SK-N-SH (cell line): ENCODE measurements around the gene SLC44A5. TPM values are rescaled to one million over a fixed set of nuclear protein-coding genes. Genes with fewer than 3 reads are reported as not detected.
"Not testable (repeated sequence)": the region's sequence is repeated elsewhere in the genome, so short reads cannot be mapped to it uniquely, and the experiment has no call there.

Experiments used
- CTCF ChIA-PET: fragments of 300-600, 350-600 bp; formaldehyde crosslinking; extraction: SDS; loops from one replicate; lab custom pipeline; 2021; lab: Yijun Ruan, JAX
- POLR2A ChIA-PET: fragments of 350-600 bp; sonication (Branson Sonifier 250); formaldehyde crosslinking; extraction: SDS; loops from one replicate; lab custom pipeline; 2020; ENCODE audit warnings: antibody characterized with exemption, inconsistent platforms; lab: Yijun Ruan, JAX
- DNase-seq: peaks from one replicate; pipeline ENCODE4 v3.0.0; 2012
- H2AFZ ChIP-seq: fragments of 200-600 bp; sonication (generic); 2 replicates; pipeline ENCODE4 v1.8.1; 2016; ENCODE audit warnings: antibody characterized with exemption, mild to moderate bottlenecking, low read depth
- H3F3A ChIP-seq: fragments of 200-600 bp; sonication (generic); replicated peaks from 2 replicates; pipeline ENCODE3; 2016; ENCODE audit warnings: antibody characterized with exemption, mild to moderate bottlenecking; ENCODE audit not compliant: insufficient read depth
- H3K27ac ChIP-seq, 2 experiments: fragments of 200-500 bp in 1 of 2; fragments of 200-600 bp in 1 of 2; sonication (Bioruptor generic) in 1 of 2; sonication (generic), shearing (Covaris generic) in 1 of 2; 2 replicates each; pipeline versions ENCODE4 v1.5.1 to v1.6.1; 2014 to 2016; ENCODE audit warnings: low read depth in 2 of 2, inconsistent platforms in 1 of 2, low read length in 1 of 2, mild to moderate bottlenecking in 1 of 2, mixed read lengths in 1 of 2
- H3K27me3 ChIP-seq: fragments of 200-600 bp; sonication (generic), shearing (Covaris generic); 2 replicates; pipeline ENCODE4 v1.6.1; 2016; ENCODE audit warnings: mixed run types; ENCODE audit not compliant: insufficient read depth
- H3K36me3 ChIP-seq, 2 experiments: fragments of 200-500 bp in 1 of 2; fragments of 200-600 bp in 1 of 2; sonication (Bioruptor generic) in 1 of 2; sonication (generic) in 1 of 2; replicated peaks in 1 of 2; 2 replicates each; pipeline versions ENCODE3 to v1.5.1; 2014 to 2016; ENCODE audit warnings: low read length in 1 of 2, mild to moderate bottlenecking in 1 of 2; ENCODE audit not compliant: insufficient read depth in 2 of 2, control insufficient read depth in 1 of 2
- H3K4me1 ChIP-seq, 2 experiments: fragments of 200-500 bp in 1 of 2; fragments of 200-600 bp in 1 of 2; sonication (Bioruptor generic) in 1 of 2; sonication (generic), shearing (Covaris generic) in 1 of 2; 2 replicates each; pipeline versions ENCODE4 v1.5.1 to v1.6.1; 2014 to 2016; ENCODE audit warnings: low read depth in 1 of 2, low read length in 1 of 2, mixed run types in 1 of 2; ENCODE audit not compliant: insufficient read depth in 2 of 2, control insufficient read depth in 1 of 2
- H3K4me2 ChIP-seq: fragments of 200-600 bp; sonication (generic), shearing (Covaris generic); 2 replicates; pipeline ENCODE4 v1.6.1; 2017; ENCODE audit warnings: mixed run types
- H3K4me3 ChIP-seq, 2 experiments: fragments of 200-500 bp in 1 of 2; fragments of 200-600 bp in 1 of 2; sonication (Bioruptor generic) in 1 of 2; sonication (generic), shearing (Covaris generic) in 1 of 2; 2 replicates each; pipeline versions ENCODE4 v1.5.1 to v1.8.1; 2014 to 2016; ENCODE audit warnings: low read depth in 2 of 2, inconsistent platforms in 1 of 2, low read length in 1 of 2, mild to moderate bottlenecking in 1 of 2, mixed read lengths in 1 of 2, moderate library complexity in 1 of 2
- H3K79me2 ChIP-seq: fragments of 200-600 bp; sonication (generic); 2 replicates; pipeline ENCODE4 v1.8.1; 2017; ENCODE audit warnings: mild to moderate bottlenecking; ENCODE audit not compliant: insufficient read depth
- H3K9ac ChIP-seq: fragments of 200-600 bp; sonication (generic); 2 replicates; pipeline ENCODE4 v1.6.1; 2017; ENCODE audit warnings: mixed run types
- H3K9me2 ChIP-seq: fragments of 200-600 bp; sonication (generic); 2 replicates; pipeline ENCODE4 v1.6.1; 2017; ENCODE audit warnings: mixed run types
- H3K9me3 ChIP-seq: fragments of 200-600 bp; sonication (generic); 2 replicates; pipeline ENCODE4 v1.6.1; 2017; ENCODE audit warnings: mixed run types, mild to moderate bottlenecking, moderate library complexity
- H4K20me1 ChIP-seq: fragments of 200-600 bp; sonication (generic); 2 replicates; pipeline ENCODE4 v1.6.1; 2017; ENCODE audit warnings: mild to moderate bottlenecking, mixed run types; ENCODE audit not compliant: insufficient read depth
- EZH2phosphoT487 ChIP-seq: fragments of 200-600 bp; sonication (generic); IDR thresholded peaks from 2 replicates; pipeline ENCODE4 v1.6.1; 2017; ENCODE audit warnings: low read depth, mixed run types, mild to moderate bottlenecking, antibody characterized with exemption, moderate library complexity, borderline replicate concordance
- GABPA ChIP-seq: IDR thresholded peaks from 2 replicates; pipeline ENCODE4 v1.4.0; 2012; ENCODE audit warnings: low read depth, mild to moderate bottlenecking
- GATA2 ChIP-seq: sonication (generic); formaldehyde crosslinking; IDR thresholded peaks from 2 replicates; pipeline ENCODE4 v1.5.0; 2020; ENCODE audit warnings: mild to moderate bottlenecking, missing genetic modification reagents
- SIN3A ChIP-seq: IDR thresholded peaks from 2 replicates; pipeline ENCODE4 v1.6.1; 2012; ENCODE audit warnings: low read depth, mild to moderate bottlenecking, low read length, moderate library complexity, borderline replicate concordance
- USF1 ChIP-seq: IDR thresholded peaks from 2 replicates; pipeline ENCODE4 v1.4.0; 2012; ENCODE audit warnings: low read depth, borderline replicate concordance
- YY1 ChIP-seq: IDR thresholded peaks from 2 replicates; pipeline ENCODE4 v1.4.0; 2012; ENCODE audit warnings: low read depth, mild to moderate bottlenecking
- ZBTB33 ChIP-seq: IDR thresholded peaks from 2 replicates; pipeline ENCODE4 v1.4.0; 2012; ENCODE audit warnings: low read depth, borderline replicate concordance
- WGBS: methylation state at CpG from one replicate; pipeline ENCODE4 v1.1.6; 2017; ENCODE audit warnings: low lambda C conversion rate; 5-methylcytosine and 5-hydroxymethylcytosine counted together
- polyA plus RNA-seq, 3 experiments: library from polyadenylated mRNA; depleted of rRNA; stranded (reverse); fragments of >200 nt; gene quantifications; 2 replicates each; pipeline ENCODE4 v1.2.3, GENCODE V29; 2012

SLC44A5 gene
- polyA plus RNA-seq, 1 of the 3 experiments (the other 2 are of a cell fraction), result 4.9 TPM

- Histone ChIP-seq H3K27ac (no peak overlapping the region), H3K4me1 (no peaks in the 10 kb centered on the region), H3K4me2 (no peak overlapping the region), H3K27me3 (no peaks in the 10 kb centered on the region), H3K79me2 (no peaks in the 10 kb centered on the region), H3K9me2 (no peaks in the 10 kb centered on the region), H3F3A (no peaks in the 10 kb centered on the region), H3K9me3 (no peaks in the 10 kb centered on the region), H2AFZ (no peak overlapping the region), H3K9ac (no peak overlapping the region)
- ChIA-PET CTCF (no interaction called here), POLR2A (no interaction called here)
- 28% methylated on average over 1 of the region's 1 CpG for WGBS
- no peak for DNase-seq
- TF ChIP-seq EZH2phosphoT487 (no peak), SIN3A (no peak), GATA2 (CRISPR knock-in tag) (no peak), GABPA (no peak), USF1 (no peak), ZBTB33 (no peak), YY1 (no peak)
- TF ChIP-seq, all 33 proteins: peak for 0
- H4K20me1 ChIP-seq, result no peaks in the 10 kb centered on the region
- H3K4me3 ChIP-seq, result no peak overlapping the region
- H3K36me3 ChIP-seq, result no peaks in the 10 kb centered on the region
Measured at GRCh38 chr1:75392278-75392677, 218.6 kb downstream of the SLC44A5 start.

GRCh38 chr1:75375476-75376447, 235.2 kb downstream of the SLC44A5 start:
- H3K4me1 ChIP-seq, H3K9ac ChIP-seq, H3K36me3 ChIP-seq, H3K9me2 ChIP-seq, DNase-seq, H3K27ac ChIP-seq, H3F3A ChIP-seq, POLR2A ChIA-PET, CTCF ChIA-PET, H3K79me2 ChIP-seq, H3K4me2 ChIP-seq, H3K9me3 ChIP-seq, H2AFZ ChIP-seq, H3K4me3 ChIP-seq, H4K20me1 ChIP-seq, H3K27me3 ChIP-seq: not testable (repeated sequence)
- WGBS, result 96% methylated on average over 16 of the region's 25 CpGs
